ENCODE results near the gene PDIA4. TPM values are rescaled to one million over a fixed set of nuclear protein-coding genes. Genes with fewer than 3 reads are reported as not detected.

Gene PDIA4
- total and polyA plus RNA-seq, 7 donors = 9.8 to 29.2 (median 14.5) TPM

GRCh38 chr7:149000961-149001360, 27.3 kb downstream of the PDIA4 start:
- DNase-seq (no peak), ATAC-seq (no peak)
- peaks cover 0 to 2% (median 0%) of the 10 kb centered on the region in 3 donors for H3K27me3 ChIP-seq (ENCODE audit: insufficient read depth in 3 of 3, low read length in 2 of 3)
- H3K27ac ChIP-seq = no peak overlapping the region
- no peaks in the 10 kb centered on the region for H3K9me3 ChIP-seq
- intact Hi-C loops (cut with DNase I) = no loop called here
- 82 to 84% (median 83%) methylated on average over 5 of the region's 5 CpGs for whole genome bisulfite sequencing, 3 donors
- H3K4me1 ChIP-seq = no peaks in the 10 kb centered on the region
- TF ChIP-seq, protein P1, sequence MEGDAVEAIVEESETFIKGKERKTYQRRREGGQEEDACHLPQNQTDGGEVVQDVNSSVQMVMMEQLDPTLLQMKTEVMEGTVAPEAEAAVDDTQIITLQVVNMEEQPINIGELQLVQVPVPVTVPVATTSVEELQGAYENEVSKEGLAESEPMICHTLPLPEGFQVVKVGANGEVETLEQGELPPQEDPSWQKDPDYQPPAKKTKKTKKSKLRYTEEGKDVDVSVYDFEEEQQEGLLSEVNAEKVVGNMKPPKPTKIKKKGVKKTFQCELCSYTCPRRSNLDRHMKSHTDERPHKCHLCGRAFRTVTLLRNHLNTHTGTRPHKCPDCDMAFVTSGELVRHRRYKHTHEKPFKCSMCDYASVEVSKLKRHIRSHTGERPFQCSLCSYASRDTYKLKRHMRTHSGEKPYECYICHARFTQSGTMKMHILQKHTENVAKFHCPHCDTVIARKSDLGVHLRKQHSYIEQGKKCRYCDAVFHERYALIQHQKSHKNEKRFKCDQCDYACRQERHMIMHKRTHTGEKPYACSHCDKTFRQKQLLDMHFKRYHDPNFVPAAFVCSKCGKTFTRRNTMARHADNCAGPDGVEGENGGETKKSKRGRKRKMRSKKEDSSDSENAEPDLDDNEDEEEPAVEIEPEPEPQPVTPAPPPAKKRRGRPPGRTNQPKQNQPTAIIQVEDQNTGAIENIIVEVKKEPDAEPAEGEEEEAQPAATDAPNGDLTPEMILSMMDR (IDR thresholded peaks at IDR 0.05) = no peak
- peaks cover 4 to 24% of the 10 kb centered on the region in 2 donors for H3K36me3 ChIP-seq (ENCODE audit: insufficient read depth in 1 of 2, low read depth in 1 of 2)
- no peak overlapping the region for H3K4me3 ChIP-seq

DNA sequence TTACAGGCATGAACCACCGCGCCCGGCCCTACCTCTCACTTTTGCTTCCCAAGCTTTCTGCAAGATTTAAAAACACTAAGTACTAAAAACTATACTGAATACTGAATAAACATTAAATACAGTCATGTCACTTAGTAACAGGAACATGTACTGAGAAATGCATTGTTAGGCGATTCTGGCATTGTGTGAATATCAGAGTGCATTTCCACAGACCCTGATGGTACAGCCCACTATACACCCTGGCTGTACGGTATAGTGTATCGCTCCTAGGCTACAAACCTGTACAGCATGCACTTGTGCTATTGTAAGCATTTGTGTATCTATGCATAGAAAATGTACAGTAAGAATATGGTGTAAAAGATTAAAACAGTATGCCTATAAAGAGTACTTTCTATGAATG, 29.1 kb downstream of the PDIA4 start:
- TF ChIP-seq, protein P1 (IDR thresholded peaks at IDR 0.05) = no peak

DNA sequence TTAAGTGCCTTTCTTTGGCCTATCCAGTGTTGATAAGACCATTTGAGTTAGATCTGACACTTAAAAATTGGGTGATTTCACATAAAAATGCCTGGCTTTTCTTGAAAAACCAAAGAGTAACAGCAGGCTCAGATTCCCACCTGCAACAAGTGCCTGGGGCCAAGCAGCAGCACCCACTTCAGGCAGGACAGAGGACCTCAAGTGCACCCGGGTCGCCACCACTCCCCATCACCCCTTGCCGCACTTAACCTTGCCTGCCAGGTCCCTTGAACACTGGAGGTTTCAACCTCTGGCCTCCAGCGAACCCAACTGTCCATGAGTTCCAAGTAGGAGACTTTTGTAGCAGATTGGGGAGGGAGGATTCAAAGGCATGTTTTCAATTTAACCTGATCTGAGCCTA, 30.8 kb downstream of the PDIA4 start:
- DNase-seq (no peak), ATAC-seq (no peak)
- TF ChIP-seq, protein P1 (IDR thresholded peaks at IDR 0.05) = no peak

More for the DNA sequence above, 29.1 kb downstream of the PDIA4 start:
- Histone ChIP-seq H3K27me3 (ENCODE audit: insufficient read depth in 3 of 3, low read length in 2 of 3) (peaks cover 0 to 2% (median 0%) of the 10 kb centered on the region in 3 donors), H3K27ac (no peak overlapping the region), H3K36me3 (ENCODE audit: insufficient read depth in 1 of 2, low read depth in 1 of 2) (peaks cover 4 to 16% of the 10 kb centered on the region in 2 donors), H3K4me1 (no peaks in the 10 kb centered on the region), H3K4me3 (no peak overlapping the region), H3K9me3 (no peaks in the 10 kb centered on the region)
- intact Hi-C loops (cut with DNase I) = no loop called here
- WGBS, 3 donors = 82 to 92% (median 86%) methylated on average over 6 of the region's 6 CpGs
- DNase-seq (no peak), ATAC-seq (no peak)

GRCh38 chr7:148994576-148994975, 33.7 kb downstream of the PDIA4 start:
- DNase-seq = no peak
- no peaks in the 10 kb centered on the region for H3K9me3 ChIP-seq
- no peak overlapping the region for H3K27ac ChIP-seq
- TF ChIP-seq, protein P1 (IDR thresholded peaks at IDR 0.05) = no peak
- WGBS, 3 donors = 66 to 71% (median 68%) methylated on average over 3 of the region's 3 CpGs
- no peak for ATAC-seq
- intact Hi-C loops (cut with DNase I) = no loop called here
- peaks cover 0 to 2% (median 0%) of the 10 kb centered on the region in 3 donors for H3K27me3 ChIP-seq (ENCODE audit: insufficient read depth in 3 of 3, low read length in 2 of 3)
- no peak overlapping the region for H3K4me3 ChIP-seq
- H3K4me1 ChIP-seq = no peaks in the 10 kb centered on the region
- no peaks in the 10 kb centered on the region for H3K36me3 ChIP-seq (ENCODE audit: insufficient read depth in 1 of 2, low read depth in 1 of 2)

More for the DNA sequence above, 30.8 kb downstream of the PDIA4 start:
- Histone ChIP-seq H3K9me3 (no peaks in the 10 kb centered on the region), H3K36me3 (ENCODE audit: insufficient read depth in 1 of 2, low read depth in 1 of 2) (no peaks in the 10 kb centered on the region), H3K4me3 (no peak overlapping the region), H3K27ac (no peak overlapping the region), H3K27me3 (ENCODE audit: insufficient read depth in 3 of 3, low read length in 2 of 3) (peaks cover 0 to 2% (median 0%) of the 10 kb centered on the region in 3 donors), H3K4me1 (no peaks in the 10 kb centered on the region)
- intact Hi-C loops (cut with DNase I) = no loop called here
- 85 to 88% (median 88%) methylated on average over 4 of the region's 4 CpGs for WGBS, 3 donors

DNA sequence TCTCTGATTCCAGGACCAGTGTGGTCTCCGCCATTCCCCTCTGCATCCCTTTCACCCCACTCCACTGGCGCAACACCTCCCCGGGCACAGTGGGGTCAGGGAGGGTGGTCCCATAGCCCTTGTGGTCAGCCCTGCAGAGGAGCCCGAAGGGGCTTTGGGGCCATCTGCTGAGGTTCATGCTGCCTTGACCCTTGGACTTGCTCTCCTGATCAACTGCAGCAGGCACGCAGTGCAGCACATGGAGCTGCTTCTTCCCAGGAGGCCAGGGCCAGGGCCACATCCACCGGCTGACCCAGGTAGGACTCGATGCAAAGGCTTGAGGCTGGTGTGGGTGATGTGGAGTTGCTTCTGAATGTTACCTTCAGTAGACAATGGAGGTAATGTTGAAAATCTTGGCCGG, 35.1 kb downstream of the PDIA4 start:
- Histone ChIP-seq H3K4me1 (peaks cover 4% of the 10 kb centered on the region), H3K36me3 (ENCODE audit: insufficient read depth in 1 of 2, low read depth in 1 of 2) (no peaks in the 10 kb centered on the region), H3K27ac (no peak overlapping the region), H3K27me3 (ENCODE audit: insufficient read depth in 3 of 3, low read length in 2 of 3) (no peaks in the 10 kb centered on the region), H3K9me3 (no peaks in the 10 kb centered on the region), H3K4me3 (no peak overlapping the region)
- TF ChIP-seq, protein P1 (IDR thresholded peaks at IDR 0.05) = no peak
- intact Hi-C loops (cut with DNase I) = no loop called here
- no peak for ATAC-seq
- 89 to 93% (median 91%) methylated on average over 8 of the region's 8 CpGs for WGBS, 3 donors
- DNase-seq = peak in 1 of 2 donors; percentile 28
